22Rv1 (cell line): ENCODE measurements around the gene CASK.

Experiments used
- ZFX ChIP-seq: fragments of 450-650 bp; IDR thresholded peaks from 2 replicates; pipeline ENCODE4 v1.6.1; 2017; ENCODE audit warnings: antibody characterized with exemption, borderline replicate concordance
- TF ChIP-seq, protein P1 (sequence below): fragments of 450-650 bp; IDR thresholded peaks from 2 replicates; pipeline ENCODE4 v1.5.1; 2017; ENCODE audit warnings: mild to moderate bottlenecking

DNA sequence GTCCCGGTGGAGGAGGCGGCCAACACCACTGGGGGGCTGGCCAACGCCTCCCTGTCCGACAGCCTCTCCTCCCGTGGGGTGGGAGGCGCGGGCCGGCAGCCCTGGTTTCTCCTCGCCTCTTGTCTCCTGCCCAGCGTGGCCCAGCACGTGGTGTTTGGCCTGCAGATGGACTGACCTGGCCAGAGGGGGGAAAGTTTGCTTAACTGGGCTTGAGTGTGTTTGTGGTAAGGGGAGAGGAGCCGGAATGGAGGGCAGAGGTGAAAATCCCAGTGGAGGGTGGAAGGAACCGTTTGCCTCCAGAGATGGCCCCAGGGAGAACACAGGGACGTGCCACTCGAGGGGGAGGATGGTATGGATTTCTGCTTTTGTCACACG, 448.6 kb downstream of the CASK start:
- TF ChIP-seq, protein P1, sequence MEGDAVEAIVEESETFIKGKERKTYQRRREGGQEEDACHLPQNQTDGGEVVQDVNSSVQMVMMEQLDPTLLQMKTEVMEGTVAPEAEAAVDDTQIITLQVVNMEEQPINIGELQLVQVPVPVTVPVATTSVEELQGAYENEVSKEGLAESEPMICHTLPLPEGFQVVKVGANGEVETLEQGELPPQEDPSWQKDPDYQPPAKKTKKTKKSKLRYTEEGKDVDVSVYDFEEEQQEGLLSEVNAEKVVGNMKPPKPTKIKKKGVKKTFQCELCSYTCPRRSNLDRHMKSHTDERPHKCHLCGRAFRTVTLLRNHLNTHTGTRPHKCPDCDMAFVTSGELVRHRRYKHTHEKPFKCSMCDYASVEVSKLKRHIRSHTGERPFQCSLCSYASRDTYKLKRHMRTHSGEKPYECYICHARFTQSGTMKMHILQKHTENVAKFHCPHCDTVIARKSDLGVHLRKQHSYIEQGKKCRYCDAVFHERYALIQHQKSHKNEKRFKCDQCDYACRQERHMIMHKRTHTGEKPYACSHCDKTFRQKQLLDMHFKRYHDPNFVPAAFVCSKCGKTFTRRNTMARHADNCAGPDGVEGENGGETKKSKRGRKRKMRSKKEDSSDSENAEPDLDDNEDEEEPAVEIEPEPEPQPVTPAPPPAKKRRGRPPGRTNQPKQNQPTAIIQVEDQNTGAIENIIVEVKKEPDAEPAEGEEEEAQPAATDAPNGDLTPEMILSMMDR, result no peak
- no peak for TF ChIP-seq ZFX
